Fibroblast of pulmonary artery (primary cell): ENCODE results near the gene TTLL11.
A peak's percentile ranks its signal among the peaks of the same experiment; 100 is the strongest.

ENCODE experiments used
- DNase-seq: peaks from one replicate; pipeline ENCODE4 v3.0.0-alpha.2; 2010; ENCODE audit warnings: low read depth
- H3K4me3 ChIP-seq: replicated peaks from 2 replicates; pipeline ENCODE4 v1.5.1; 2011; ENCODE audit warnings: low read depth, mild to moderate bottlenecking, control low read depth, low read length, moderate library complexity
- CTCF ChIP-seq: IDR thresholded peaks from 2 replicates; pipeline ENCODE4 v1.5.1; 2011; ENCODE audit warnings: mild to moderate bottlenecking, control low read depth, low read length, inconsistent platforms; ENCODE audit errors: missing control alignments

The TTLL11 gene

DNA sequence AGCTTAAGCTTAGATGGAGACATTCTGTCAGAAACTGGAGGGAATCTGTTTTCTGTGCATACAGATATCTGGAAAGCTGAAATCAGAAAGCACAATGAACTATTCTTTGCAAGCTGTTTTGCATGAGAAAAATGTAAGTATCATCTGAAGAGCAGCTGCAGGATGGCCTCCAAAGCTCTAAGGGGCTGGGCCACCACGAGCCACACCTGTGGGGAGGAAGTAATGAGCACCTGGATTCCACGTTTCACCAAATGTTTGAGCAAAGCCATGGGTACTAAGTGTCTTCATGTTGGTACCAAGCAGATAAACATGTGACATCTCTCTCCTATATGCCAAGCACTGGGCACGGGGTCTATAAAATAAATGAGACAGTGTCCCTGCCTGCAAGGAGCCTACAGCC is 199.3 kb downstream of the TTLL11 start:
- no peak for DNase-seq
- no peak for TF ChIP-seq CTCF
- no peak overlapping the region for H3K4me3 ChIP-seq

GRCh38 chr9:121892706-121893105 is 200.4 kb downstream of the TTLL11 start:
- TF ChIP-seq CTCF, result no peak
- no peak overlapping the region for H3K4me3 ChIP-seq
- DNase-seq, result no peak

DNA sequence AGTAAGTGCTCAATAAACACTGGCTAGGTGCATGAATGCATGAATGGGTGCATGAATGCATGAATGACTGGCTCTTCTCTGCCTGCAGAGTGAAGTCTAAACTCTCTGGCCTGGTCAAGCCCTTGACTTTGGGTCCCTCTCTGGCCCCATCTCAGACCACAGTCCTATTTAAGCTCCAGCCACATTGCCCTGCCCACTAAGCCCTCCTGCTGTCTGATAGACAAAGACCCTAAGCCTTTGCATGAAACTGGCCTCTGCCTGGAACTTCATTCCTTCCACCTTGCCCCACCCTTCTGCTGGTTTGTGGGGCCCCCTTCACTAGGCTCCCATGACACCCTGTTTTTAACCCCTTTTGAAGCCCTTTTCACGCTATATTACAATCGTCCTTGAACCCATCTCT is 202.4 kb downstream of the TTLL11 start:
- no peak for TF ChIP-seq CTCF
- DNase-seq, result no peak
- H3K4me3 ChIP-seq, result no peak overlapping the region

DNA sequence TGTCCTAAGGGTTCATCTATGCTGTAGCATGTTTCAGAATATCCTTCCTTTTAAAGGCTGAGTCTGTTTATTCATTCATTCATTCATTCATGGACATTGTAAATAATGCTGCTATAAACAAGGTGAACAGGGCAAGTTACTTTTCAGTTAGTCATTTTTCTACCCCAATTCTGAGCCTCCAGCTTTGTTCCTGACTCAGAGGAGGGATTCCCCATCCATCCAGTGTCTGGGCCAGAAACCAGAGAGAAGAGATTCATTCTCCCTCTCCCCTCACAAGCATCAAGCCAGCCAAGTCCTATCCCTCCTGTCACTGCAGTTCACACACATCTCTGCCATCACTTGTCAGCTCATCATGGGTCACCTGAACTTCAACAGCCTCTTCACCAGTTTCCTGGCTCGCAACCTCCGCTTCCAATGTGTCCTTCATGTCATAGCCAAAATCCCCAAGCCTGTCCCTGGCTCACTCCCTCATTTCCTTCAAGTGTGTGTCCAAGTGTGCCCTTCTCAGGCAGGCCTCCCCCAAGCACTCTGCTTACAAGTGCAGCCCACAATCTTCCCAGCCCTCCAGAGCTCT is 203.0 kb downstream of the TTLL11 start:
- H3K4me3 ChIP-seq, result no peak overlapping the region
- no peak for DNase-seq
- no peak for TF ChIP-seq CTCF

GRCh38 chr9:121888438-121888775 is 204.7 kb downstream of the TTLL11 start:
- H3K4me3 ChIP-seq, result no peak overlapping the region
- peak; percentile 14 for TF ChIP-seq CTCF
- DNase-seq, result peak; percentile 60

- TF ChIP-seq CTCF, result no peak
- H3K4me3 ChIP-seq, result no peak overlapping the region
- DNase-seq, result no peak
Measured at GRCh38 chr9:121887553-121888437, 205.3 kb downstream of the TTLL11 start.
